GM23248 (cell line): ENCODE results near the gene COL6A1. TPM values are rescaled to one million over a fixed set of nuclear protein-coding genes. Genes with fewer than 3 reads are reported as not detected.

Source experiments
- DNase-seq: peaks from one replicate; pipeline ENCODE4 v3.0.0-alpha.2; 2015
- H2AFZ ChIP-seq: fragments of 200-600 bp; sonication (generic); 2 replicates; pipeline ENCODE4 v1.6.1; 2016; ENCODE audit warnings: antibody characterized with exemption
- H3F3A ChIP-seq: fragments of 200-600 bp; sonication (generic); 2 replicates; pipeline ENCODE4 v1.6.1; 2016; ENCODE audit warnings: mild to moderate bottlenecking, antibody characterized with exemption, mixed run types; ENCODE audit not compliant: insufficient read depth
- H3K27ac ChIP-seq: fragments of 200-600 bp; sonication (generic); 2 replicates; pipeline ENCODE4 v1.5.1; 2016; ENCODE audit warnings: mild to moderate bottlenecking
- H3K27me3 ChIP-seq: fragments of 200-600 bp; sonication (generic); replicated peaks from 2 replicates; pipeline ENCODE4 v1.6.1; 2016; ENCODE audit warnings: mild to moderate bottlenecking; ENCODE audit not compliant: insufficient read depth
- H3K36me3 ChIP-seq: fragments of 200-600 bp; sonication (generic); 2 replicates; pipeline ENCODE4 v1.6.1; 2016; ENCODE audit warnings: low read depth, mild to moderate bottlenecking
- H3K4me1 ChIP-seq: fragments of 200-600 bp; sonication (generic); 2 replicates; pipeline ENCODE4 v1.6.1; 2016; ENCODE audit warnings: mild to moderate bottlenecking; ENCODE audit not compliant: insufficient read depth
- H3K4me2 ChIP-seq: fragments of 200-600 bp; sonication (generic); one replicate; pipeline ENCODE4 v1.6.1; 2016; ENCODE audit warnings: mild to moderate bottlenecking; ENCODE audit not compliant: unreplicated experiment
- H3K4me3 ChIP-seq: fragments of 200-600 bp; sonication (generic); 2 replicates; pipeline ENCODE4 v1.5.1; 2016; ENCODE audit warnings: mild to moderate bottlenecking
- H3K79me2 ChIP-seq: fragments of 200-600 bp; sonication (generic); 2 replicates; pipeline ENCODE4 v1.6.1; 2016; ENCODE audit warnings: mild to moderate bottlenecking; ENCODE audit not compliant: insufficient read depth
- H3K9ac ChIP-seq: fragments of 200-600 bp; sonication (generic); 2 replicates; pipeline ENCODE4 v1.6.1; 2016; ENCODE audit warnings: mild to moderate bottlenecking
- H3K9me2 ChIP-seq: fragments of 200-600 bp; sonication (generic); 2 replicates; pipeline ENCODE4 v1.6.1; 2016; ENCODE audit warnings: mixed run types, mild to moderate bottlenecking, moderate library complexity; ENCODE audit not compliant: insufficient read depth
- H3K9me3 ChIP-seq: fragments of 200-600 bp; sonication (generic); one replicate; pipeline ENCODE4 v1.6.1; 2017; ENCODE audit warnings: low read depth
- H4K20me1 ChIP-seq: fragments of 200-600 bp; sonication (generic); 2 replicates; pipeline ENCODE4 v1.6.0; 2016; ENCODE audit not compliant: insufficient read depth
- EZH2 ChIP-seq: fragments of 200-600 bp; sonication (generic); IDR thresholded peaks from 2 replicates; pipeline ENCODE4 v1.6.1; 2018; ENCODE audit warnings: antibody characterized with exemption, mild to moderate bottlenecking; ENCODE audit not compliant: insufficient read depth, poor library complexity, severe bottlenecking
- EZH2phosphoT487 ChIP-seq: fragments of 200-600 bp; sonication (generic); IDR thresholded peaks from 2 replicates; pipeline ENCODE4 v1.6.1; 2018; ENCODE audit warnings: antibody characterized with exemption, moderate library complexity, mild to moderate bottlenecking, low read depth; ENCODE audit not compliant: insufficient read depth
- WGBS, 2 experiments: methylation state at CpG; one replicate each; pipeline ENCODE4 v1.1.6; 2015 to 2017; ENCODE audit warnings: low lambda C conversion rate in 2 of 2, low coverage in 1 of 2; ENCODE audit errors: missing lambda C conversion rate in 2 of 2; 5-methylcytosine and 5-hydroxymethylcytosine counted together
- in situ Hi-C: fragments of 300-500 bp; cut with MboI; formaldehyde crosslinking; loops from 2 replicates; pipeline ENCODE4 v1.15.0; 2020
- polyA plus RNA-seq: library from polyadenylated mRNA; unstranded; fragments of >200 nt; fragmentation: Nextera tagmentation; extraction: Ambion mirVana; gene quantifications from 2 replicates; pipeline ENCODE4 v1.2.1, GENCODE V29; 2016
- total RNA-seq: library from RNA; depleted of rRNA; stranded (reverse); fragments of >200 nt; shearing (Covaris generic); gene quantifications from 2 replicates; pipeline ENCODE4 v1.2.3, GENCODE V29; 2014

COL6A1 gene
- total and polyA plus RNA-seq, 2 experiments from 2014 or later = 685 to 1,783 TPM

- no peak for DNase-seq
- 82 to 87% methylated on average over 14 to 22 of the region's 22 CpGs for WGBS, 2 experiments
These were observed 16.7 kb downstream of the COL6A1 start for GRCh38 chr21:45998276-45998701.

DNA sequence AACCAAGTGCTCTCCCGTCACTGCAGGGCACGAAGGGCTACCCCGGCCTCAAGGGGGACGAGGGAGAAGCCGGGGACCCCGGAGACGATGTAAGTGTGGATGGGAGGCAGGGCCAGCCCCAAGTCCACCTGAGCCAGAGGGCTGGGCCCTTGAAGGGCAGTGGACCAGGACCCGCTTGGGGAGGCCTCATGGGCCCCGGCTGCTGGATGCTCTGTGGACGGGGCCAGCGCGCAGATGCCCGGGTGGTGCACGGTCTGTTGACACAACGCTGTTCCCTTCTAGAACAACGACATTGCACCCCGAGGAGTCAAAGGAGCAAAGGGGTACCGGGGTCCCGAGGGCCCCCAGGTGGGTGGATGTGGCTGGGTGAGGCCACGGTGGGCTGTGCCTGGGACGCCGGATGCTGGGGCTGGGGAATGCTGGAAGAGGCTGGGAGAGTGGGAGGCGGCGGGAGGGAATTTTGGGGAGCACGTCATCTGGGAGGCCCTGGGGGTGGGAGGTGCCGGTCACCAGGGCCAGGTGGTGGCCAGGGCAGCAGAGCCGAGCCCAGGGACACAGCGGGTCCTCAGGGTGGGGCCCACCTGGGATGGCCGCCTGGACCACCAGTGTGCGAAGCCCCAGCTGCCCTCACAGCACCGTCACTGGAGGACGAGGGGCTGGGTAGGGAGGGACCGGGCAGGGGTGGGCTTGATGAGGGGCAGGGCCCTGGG is 17.5 kb downstream of the COL6A1 start:
- H3K9ac ChIP-seq = no peak overlapping the region
- 97 to 99% methylated on average over 28 to 33 of the region's 33 CpGs for WGBS, 2 experiments
- no peaks in the 10 kb centered on the region for H4K20me1 ChIP-seq
- H3K4me3 ChIP-seq = no peak overlapping the region
- no peak overlapping the region for H3K27ac ChIP-seq
- H3K36me3 ChIP-seq = peaks cover 24% of the 10 kb centered on the region; the same call in 1 of the 2 replicates
- H3K4me2 ChIP-seq = no peak overlapping the region
- H3K9me3 ChIP-seq = no peaks in the 10 kb centered on the region
- H2AFZ ChIP-seq = no peak overlapping the region
- H3K4me1 ChIP-seq = no peaks in the 10 kb centered on the region
- H3F3A ChIP-seq = 0 out of 2 replicates have a peak, but pooled peaks cover 8% of the 10 kb centered on the region
- peaks cover 7% of the 10 kb centered on the region; the same call in 1 of the 2 replicates for H3K79me2 ChIP-seq
- TF ChIP-seq EZH2phosphoT487 = no peak
- TF ChIP-seq EZH2 = no peak
- in situ Hi-C loops = loop anchor here (10.0 kb wide), 1 partner anchor 116 kb away; no protein-coding TSS in a partner anchor
- DNase-seq = no peak
- no peaks in the 10 kb centered on the region for H3K27me3 ChIP-seq
- no peaks in the 10 kb centered on the region for H3K9me2 ChIP-seq

More at GRCh38 chr21:45998276-45998701, 16.7 kb downstream of the COL6A1 start:
- Histone ChIP-seq H3K4me3 (no peak overlapping the region), H3K9ac (no peak overlapping the region), H3K36me3 (peaks cover 24% of the 10 kb centered on the region; the same call in 1 of the 2 replicates), H3K9me3 (no peaks in the 10 kb centered on the region), H3K27ac (no peak overlapping the region), H3K27me3 (no peaks in the 10 kb centered on the region), H3F3A (0 out of 2 replicates have a peak, but pooled peaks cover 8% of the 10 kb centered on the region), H3K4me2 (no peak overlapping the region), H4K20me1 (no peaks in the 10 kb centered on the region), H3K9me2 (no peaks in the 10 kb centered on the region), H3K4me1 (no peaks in the 10 kb centered on the region), H3K79me2 (peaks cover 14% of the 10 kb centered on the region; the same call in 1 of the 2 replicates), H2AFZ (no peak overlapping the region)
- in situ Hi-C loops = loop anchor here (10.0 kb wide), 1 partner anchor 117 kb away; no protein-coding TSS in a partner anchor
- TF ChIP-seq EZH2phosphoT487 = no peak
- no peak for TF ChIP-seq EZH2

DNA sequence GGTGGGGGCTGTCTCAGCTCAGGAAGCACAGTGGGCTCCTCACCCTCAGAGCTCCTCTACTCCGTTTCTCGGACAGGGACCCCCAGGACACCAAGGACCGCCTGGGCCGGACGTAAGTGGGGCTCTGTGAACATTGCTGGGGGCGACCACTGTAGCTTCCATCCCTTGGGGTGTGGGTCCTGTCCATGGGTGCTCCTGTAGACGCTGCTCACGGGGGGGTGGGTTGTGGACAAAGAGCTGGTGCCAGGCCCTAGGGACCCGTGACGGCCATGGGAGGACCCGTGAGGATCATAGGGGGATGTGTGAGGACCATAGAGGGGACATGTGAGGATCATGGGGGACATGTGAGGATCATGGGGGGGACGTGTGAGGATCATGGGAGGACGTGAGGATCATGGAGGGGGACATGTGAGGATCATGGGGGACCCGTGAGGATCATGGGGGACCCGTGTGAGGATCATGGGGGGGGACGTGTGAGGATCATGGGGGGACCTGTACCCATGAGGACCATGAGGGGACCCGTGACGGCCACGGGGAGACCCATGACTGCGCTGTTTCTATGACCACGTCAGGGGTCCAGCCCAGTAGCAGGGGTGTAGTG is 18.1 kb downstream of the COL6A1 start:
- Histone ChIP-seq H3K27ac (no peak overlapping the region), H2AFZ (no peak overlapping the region), H3K27me3 (no peaks in the 10 kb centered on the region), H3K9me3 (no peaks in the 10 kb centered on the region), H3K9ac (no peak overlapping the region), H3K36me3 (peaks cover 20% of the 10 kb centered on the region; the same call in 1 of the 2 replicates), H3K4me1 (no peaks in the 10 kb centered on the region), H4K20me1 (no peaks in the 10 kb centered on the region), H3F3A (peaks cover 12% of the 10 kb centered on the region), H3K4me2 (no peak overlapping the region), H3K79me2 (0 out of 2 replicates have a peak, but pooled peaks cover 2% of the 10 kb centered on the region), H3K9me2 (no peaks in the 10 kb centered on the region), H3K4me3 (no peak overlapping the region)
- 70 to 71% methylated on average over 16 to 21 of the region's 21 CpGs for WGBS, 2 experiments
- peak; percentile 16 for DNase-seq
- TF ChIP-seq EZH2phosphoT487 (no peak), EZH2 (no peak)
- in situ Hi-C loops = loop anchor here (10.0 kb wide), 1 partner anchor 115 kb away; no protein-coding TSS in a partner anchor

- H3K4me3 ChIP-seq = no peak overlapping the region
- DNase-seq = no peak
- H3K9ac ChIP-seq = no peak overlapping the region
- H3K27ac ChIP-seq = no peak overlapping the region
- in situ Hi-C loops = no loop called here
- H4K20me1 ChIP-seq = no peaks in the 10 kb centered on the region
- H3K36me3 ChIP-seq = peaks cover 14% of the 10 kb centered on the region; the same call in 1 of the 2 replicates
- H3K9me3 ChIP-seq = no peaks in the 10 kb centered on the region
- H2AFZ ChIP-seq = no peak overlapping the region
- no peaks in the 10 kb centered on the region for H3K27me3 ChIP-seq
- H3K9me2 ChIP-seq = no peaks in the 10 kb centered on the region
- H3K79me2 ChIP-seq = no peaks in the 10 kb centered on the region
- peaks cover 18% of the 10 kb centered on the region for H3F3A ChIP-seq
- no peak overlapping the region for H3K4me2 ChIP-seq
- TF ChIP-seq EZH2 (no peak), EZH2phosphoT487 (no peak)
- H3K4me1 ChIP-seq = no peaks in the 10 kb centered on the region
- 88 to 91% methylated on average over 8 to 24 of the region's 27 CpGs for WGBS, 2 experiments
These were observed 18.7 kb downstream of the COL6A1 start for GRCh38 chr21:46000182-46000730.
